Peyer's patch (tissue), 4 donors: ENCODE measurements around the gene COL11A2.

Source experiments
- CTCF ChIP-seq, 6 experiments: fragments of 450-650 bp in 4 of 6; fragments of 200-600 bp in 2 of 6; sonication (generic) in 1 of 6; IDR thresholded peaks; one replicate each; pipeline ENCODE4 v1.5.1; 2017 to 2019; ENCODE audit warnings: antibody characterized with exemption in 6 of 6, mild to moderate bottlenecking in 3 of 6, moderate library complexity in 1 of 6
- POLR2A ChIP-seq, 2 donors: fragments of 450-650 bp; IDR thresholded peaks; one replicate each; pipeline ENCODE4 v1.5.1; 2017; ENCODE audit warnings: antibody characterized with exemption in 2 of 2, mild to moderate bottlenecking in 2 of 2, moderate library complexity in 2 of 2

- TF ChIP-seq CTCF (IDR thresholded peaks at IDR 0.05), result no peak
- no peak for TF ChIP-seq POLR2A (IDR thresholded peaks at IDR 0.05)
Measured at GRCh38 chr6:33171880-33172687, 20.2 kb downstream of the COL11A2 start.
